Fibroblast of mammary gland (primary cell): ENCODE results near the gene FOXA1.
A peak's percentile ranks its signal among the peaks of the same experiment; 100 is the strongest.
"Not testable (repeated sequence)": the region's sequence is repeated elsewhere in the genome, so short reads cannot be mapped to it uniquely, and the experiment has no call there.

Experiments used
- DNase-seq: peaks from one replicate; pipeline ENCODE4 v3.0.0-alpha.2; 2010; ENCODE audit warnings: low read depth
- H3K4me3 ChIP-seq: 2 replicates; pipeline ENCODE4 v1.5.1; 2011; ENCODE audit warnings: low read depth, mild to moderate bottlenecking, low read length, moderate library complexity; ENCODE audit not compliant: control insufficient read depth
- CTCF ChIP-seq: conservative IDR thresholded peaks from 2 replicates; pipeline ENCODE4 v1.5.1; 2011; ENCODE audit warnings: low read depth, low read length, inconsistent platforms; ENCODE audit not compliant: control insufficient read depth, insufficient read depth

FOXA1 gene

GRCh38 chr14:37559386-37559785, 35.7 kb downstream of the FOXA1 start:
- TF ChIP-seq CTCF, result no peak
- peak; percentile 9 for DNase-seq
- H3K4me3 ChIP-seq, result no peak overlapping the region

GRCh38 chr14:37558740-37559139, 36.3 kb downstream of the FOXA1 start:
- DNase-seq, result no peak
- no peak for TF ChIP-seq CTCF
- no peak overlapping the region for H3K4me3 ChIP-seq

GRCh38 chr14:37555596-37555995, 39.5 kb downstream of the FOXA1 start:
- not testable (repeated sequence) for H3K4me3 ChIP-seq, DNase-seq

GRCh38 chr14:37553935-37554550, 41.0 kb downstream of the FOXA1 start:
- no peak overlapping the region for H3K4me3 ChIP-seq
- DNase-seq, result no peak
- no peak for TF ChIP-seq CTCF

- TF ChIP-seq CTCF, result no peak
- no peak for DNase-seq
These were observed 43.9 kb downstream of the FOXA1 start for GRCh38 chr14:37551119-37551518.

GRCh38 chr14:37550511-37550910, 44.5 kb downstream of the FOXA1 start:
- DNase-seq, result peak; percentile 69
- H3K4me3 ChIP-seq, result no peak overlapping the region
- TF ChIP-seq CTCF, result no peak

More at GRCh38 chr14:37551119-37551518, 43.9 kb downstream of the FOXA1 start:
- H3K4me3 ChIP-seq, result no peak overlapping the region

GRCh38 chr14:37546621-37547447, 48.2 kb downstream of the FOXA1 start:
- no peak for TF ChIP-seq CTCF
- no peak overlapping the region for H3K4me3 ChIP-seq
- peak; percentile 9 for DNase-seq
